HEK293 (cell line): Measurements from ENCODE around the gene TARBP1.

Source experiments
- ELK4 ChIP-seq: IDR thresholded peaks from 2 replicates; pipeline ENCODE4 v1.6.1; 2011; ENCODE audit warnings: mild to moderate bottlenecking, low read depth, low read length, borderline replicate concordance
- HOXA7 ChIP-seq: sonication (generic); formaldehyde crosslinking; IDR thresholded peaks from 2 replicates; pipeline ENCODE4 v1.8.1; 2022; ENCODE audit warnings: missing genetic modification reagents, borderline replicate concordance
- KLF1 ChIP-seq: fragments of 450-650 bp; formaldehyde crosslinking; IDR thresholded peaks from 2 replicates; pipeline ENCODE4 v1.5.1; 2016; ENCODE audit warnings: missing biosample characterization, missing genetic modification characterization
- MEIS1 ChIP-seq: sonication (generic); formaldehyde crosslinking; IDR thresholded peaks from 2 replicates; pipeline ENCODE4 v1.8.1; 2022; ENCODE audit warnings: missing genetic modification reagents, mild to moderate bottlenecking, borderline replicate concordance
- OSR2 ChIP-seq: fragments of 450-650 bp; formaldehyde crosslinking; IDR thresholded peaks from 2 replicates; pipeline ENCODE4 v1.5.1; 2016; ENCODE audit warnings: missing biosample characterization, missing genetic modification characterization
- PRDM1 ChIP-seq: fragments of 450-650 bp; formaldehyde crosslinking; IDR thresholded peaks from 2 replicates; pipeline ENCODE4; 2016; ENCODE audit warnings: missing biosample characterization, missing genetic modification characterization
- SCRT2 ChIP-seq: fragments of 450-650 bp; formaldehyde crosslinking; IDR thresholded peaks from 2 replicates; pipeline ENCODE4 v1.5.1; 2016; ENCODE audit warnings: missing biosample characterization, missing genetic modification characterization
- SETDB1 ChIP-seq: IDR thresholded peaks from one replicate; pipeline ENCODE4 v1.6.1; 2017; ENCODE audit warnings: mild to moderate bottlenecking, low read length, moderate library complexity, mixed read lengths; ENCODE audit not compliant: insufficient read length
- TCF7L2 ChIP-seq: IDR thresholded peaks from 2 replicates; pipeline ENCODE4 v1.6.1; 2011; ENCODE audit warnings: low read depth, mild to moderate bottlenecking, inconsistent platforms, low read length, moderate library complexity, borderline replicate concordance
- ZBTB10 ChIP-seq: fragments of 450-650 bp; formaldehyde crosslinking; IDR thresholded peaks from 2 replicates; pipeline ENCODE4 v1.5.1; 2016; ENCODE audit warnings: missing biosample characterization, missing genetic modification characterization
- ZBTB20 ChIP-seq: fragments of 450-650 bp; formaldehyde crosslinking; IDR thresholded peaks from 2 replicates; pipeline ENCODE4 v1.5.1; 2016; ENCODE audit warnings: missing biosample characterization, missing genetic modification characterization
- ZBTB21 ChIP-seq: fragments of 450-650 bp; formaldehyde crosslinking; IDR thresholded peaks from 2 replicates; pipeline ENCODE4 v1.5.1; 2017; ENCODE audit warnings: missing biosample characterization, missing genetic modification characterization
- ZEB2 ChIP-seq: fragments of 450-650 bp; formaldehyde crosslinking; IDR thresholded peaks from 2 replicates; pipeline ENCODE4 v1.5.1; 2016; ENCODE audit warnings: missing biosample characterization, missing genetic modification characterization
- ZFP41 ChIP-seq: fragments of 450-650 bp; formaldehyde crosslinking; IDR thresholded peaks from 2 replicates; pipeline ENCODE4 v1.5.1; 2016; ENCODE audit warnings: missing biosample characterization, missing genetic modification characterization, borderline replicate concordance
- ZNF114 ChIP-seq: fragments of 450-650 bp; formaldehyde crosslinking; IDR thresholded peaks from 2 replicates; pipeline ENCODE4 v1.5.0; 2017; ENCODE audit warnings: missing biosample characterization, missing genetic modification characterization
- ZNF157 ChIP-seq: fragments of 450-650 bp; formaldehyde crosslinking; IDR thresholded peaks from 2 replicates; pipeline ENCODE4 v1.5.1; 2016; ENCODE audit warnings: missing biosample characterization, missing genetic modification characterization
- ZNF221 ChIP-seq: fragments of 450-650 bp; formaldehyde crosslinking; IDR thresholded peaks from 2 replicates; pipeline ENCODE4 v1.5.1; 2017; ENCODE audit warnings: missing biosample characterization, missing genetic modification characterization, borderline replicate concordance
- ZNF248 ChIP-seq: fragments of 450-650 bp; formaldehyde crosslinking; IDR thresholded peaks from 2 replicates; pipeline ENCODE4 v1.5.1; 2017; ENCODE audit warnings: missing biosample characterization, missing genetic modification characterization
- ZNF266 ChIP-seq: fragments of 450-650 bp; formaldehyde crosslinking; IDR thresholded peaks from 2 replicates; pipeline ENCODE4 v1.5.1; 2016; ENCODE audit warnings: missing biosample characterization, missing genetic modification characterization, low read depth
- ZNF354C ChIP-seq: fragments of 450-650 bp; formaldehyde crosslinking; IDR thresholded peaks from 2 replicates; pipeline ENCODE4 v1.5.1; 2016; ENCODE audit warnings: missing biosample characterization, missing genetic modification characterization, low read depth, borderline replicate concordance
- ZNF426 ChIP-seq: fragments of 450-650 bp; formaldehyde crosslinking; IDR thresholded peaks from 2 replicates; pipeline ENCODE4 v1.5.1; 2017; ENCODE audit warnings: missing biosample characterization, missing genetic modification characterization, mild to moderate bottlenecking, inconsistent platforms, moderate library complexity
- ZNF473 ChIP-seq: fragments of 450-650 bp; formaldehyde crosslinking; IDR thresholded peaks from 2 replicates; pipeline ENCODE4 v1.5.1; 2017; ENCODE audit warnings: missing biosample characterization, missing genetic modification characterization
- ZNF514 ChIP-seq: fragments of 450-650 bp; formaldehyde crosslinking; IDR thresholded peaks from 2 replicates; pipeline ENCODE4 v1.5.1; 2016; ENCODE audit warnings: missing biosample characterization, missing genetic modification characterization
- ZNF521 ChIP-seq: fragments of 450-650 bp; formaldehyde crosslinking; IDR thresholded peaks from 2 replicates; pipeline ENCODE4 v1.5.1; 2017; ENCODE audit warnings: missing biosample characterization, mild to moderate bottlenecking, missing genetic modification characterization
- ZNF621 ChIP-seq: fragments of 450-650 bp; formaldehyde crosslinking; IDR thresholded peaks from 2 replicates; pipeline ENCODE4 v1.5.1; 2017; ENCODE audit warnings: missing biosample characterization, missing genetic modification characterization
- ZNF677 ChIP-seq: fragments of 450-650 bp; IDR thresholded peaks from 2 replicates; pipeline ENCODE4 v1.5.0; 2018; ENCODE audit warnings: missing biosample characterization, mild to moderate bottlenecking, missing genetic modification characterization, moderate library complexity
- ZNF785 ChIP-seq: fragments of 450-650 bp; formaldehyde crosslinking; IDR thresholded peaks from 2 replicates; pipeline ENCODE4 v1.5.1; 2016; ENCODE audit warnings: missing biosample characterization, missing genetic modification characterization
- ZSCAN30 ChIP-seq: fragments of 450-650 bp; IDR thresholded peaks from 2 replicates; pipeline ENCODE4 v1.5.1; 2018; ENCODE audit warnings: missing biosample characterization, mild to moderate bottlenecking, missing genetic modification characterization, moderate library complexity
- ZSCAN4 ChIP-seq: fragments of 450-650 bp; formaldehyde crosslinking; IDR thresholded peaks from 2 replicates; pipeline ENCODE4 v1.5.1; 2017; ENCODE audit warnings: missing biosample characterization, missing genetic modification characterization
- TF ChIP-seq, protein P1 (sequence below): fragments of 450-650 bp; formaldehyde crosslinking; IDR thresholded peaks from 2 replicates; pipeline ENCODE4 v1.5.1; 2016; ENCODE audit warnings: missing biosample characterization, missing genetic modification characterization, low read depth
- TF ChIP-seq, protein P2 (sequence below): fragments of 450-650 bp; formaldehyde crosslinking; IDR thresholded peaks from 2 replicates; pipeline ENCODE4 v1.5.1; 2016; ENCODE audit warnings: missing biosample characterization, missing genetic modification characterization
- TF ChIP-seq, protein P3 (sequence below): sonication (generic); formaldehyde crosslinking; IDR thresholded peaks from 2 replicates; pipeline ENCODE4 v1.8.1; 2022; ENCODE audit warnings: mild to moderate bottlenecking, moderate library complexity, missing genetic modification reagents

Gene TARBP1

DNA sequence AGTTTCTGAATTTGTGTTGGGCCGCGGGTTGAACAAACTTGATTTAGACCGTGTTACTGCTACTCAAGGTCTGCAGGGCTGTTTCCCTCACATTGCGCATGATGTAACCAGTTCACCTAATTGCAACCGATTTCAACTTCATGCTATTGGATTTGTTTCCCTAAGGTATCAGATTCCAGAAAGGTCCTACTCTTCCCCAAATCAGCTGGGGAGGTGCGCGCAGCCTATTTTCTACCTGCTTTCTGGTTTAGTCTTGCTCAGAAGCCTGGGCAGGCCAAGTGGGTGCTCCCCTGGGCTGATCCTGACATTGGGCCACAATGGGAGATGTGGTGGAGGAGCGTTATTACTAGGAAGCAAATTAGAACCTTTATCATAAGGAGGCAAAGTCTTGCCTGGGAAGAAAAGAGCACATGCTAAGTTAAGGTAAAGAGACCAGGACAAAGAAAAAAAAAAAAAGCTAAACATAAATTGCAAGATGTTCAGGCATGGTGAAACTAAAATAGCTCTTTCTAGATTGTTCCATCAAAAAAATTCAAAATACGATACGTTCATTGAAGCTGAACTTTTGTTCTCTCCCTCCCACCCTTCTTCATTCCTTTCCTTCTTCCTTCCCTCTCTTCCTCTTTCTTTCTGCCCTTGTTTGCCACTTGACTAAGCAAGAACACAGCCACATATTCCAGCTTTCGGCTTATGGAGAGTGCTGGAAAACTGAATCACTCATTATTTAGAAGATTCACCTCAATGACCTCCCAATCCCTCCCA is 28.8 kb upstream of the TARBP1 start (continued):
- TF ChIP-seq, protein P1, sequence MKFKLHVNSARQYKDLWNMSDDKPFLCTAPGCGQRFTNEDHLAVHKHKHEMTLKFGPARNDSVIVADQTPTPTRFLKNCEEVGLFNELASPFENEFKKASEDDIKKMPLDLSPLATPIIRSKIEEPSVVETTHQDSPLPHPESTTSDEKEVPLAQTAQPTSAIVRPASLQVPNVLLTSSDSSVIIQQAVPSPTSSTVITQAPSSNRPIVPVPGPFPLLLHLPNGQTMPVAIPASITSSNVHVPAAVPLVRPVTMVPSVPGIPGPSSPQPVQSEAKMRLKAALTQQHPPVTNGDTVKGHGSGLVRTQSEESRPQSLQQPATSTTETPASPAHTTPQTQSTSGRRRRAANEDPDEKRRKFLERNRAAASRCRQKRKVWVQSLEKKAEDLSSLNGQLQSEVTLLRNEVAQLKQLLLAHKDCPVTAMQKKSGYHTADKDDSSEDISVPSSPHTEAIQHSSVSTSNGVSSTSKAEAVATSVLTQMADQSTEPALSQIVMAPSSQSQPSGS (tag by site-specific recombination): peak; percentile 83
- TF ChIP-seq ZNF114 (tag by site-specific recombination) (no peak), ZNF677 (no peak), MEIS1 (CRISPR knock-in tag) (no peak), KLF1 (tag by site-specific recombination) (no peak), ZNF266 (tag by site-specific recombination) (no peak), ZNF473 (tag by site-specific recombination) (no peak), HOXA7 (CRISPR knock-in tag) (no peak), OSR2 (tag by site-specific recombination) (no peak), ZNF221 (tag by site-specific recombination) (no peak), ZFP41 (tag by site-specific recombination) (no peak), ZNF157 (tag by site-specific recombination) (no peak), ZNF354C (tag by site-specific recombination) (no peak), ZNF426 (no peak), PRDM1 (tag by site-specific recombination) (no peak), ZBTB10 (tag by site-specific recombination) (no peak), ZNF248 (tag by site-specific recombination) (no peak), TCF7L2 (no peak), ZBTB21 (no peak), ZSCAN4 (tag by site-specific recombination) (no peak; the same call in 1 of the 2 replicates), ZSCAN30 (tag by site-specific recombination) (no peak), ZBTB20 (tag by site-specific recombination) (no peak), ELK4 (no peak), ZNF521 (no peak), ZEB2 (tag by site-specific recombination) (peak; percentile 61), ZNF514 (tag by site-specific recombination) (no peak), SCRT2 (tag by site-specific recombination) (no peak), SETDB1 (no peak), ZNF621 (tag by site-specific recombination) (no peak), ZNF785 (tag by site-specific recombination) (no peak)
- TF ChIP-seq, protein P2, sequence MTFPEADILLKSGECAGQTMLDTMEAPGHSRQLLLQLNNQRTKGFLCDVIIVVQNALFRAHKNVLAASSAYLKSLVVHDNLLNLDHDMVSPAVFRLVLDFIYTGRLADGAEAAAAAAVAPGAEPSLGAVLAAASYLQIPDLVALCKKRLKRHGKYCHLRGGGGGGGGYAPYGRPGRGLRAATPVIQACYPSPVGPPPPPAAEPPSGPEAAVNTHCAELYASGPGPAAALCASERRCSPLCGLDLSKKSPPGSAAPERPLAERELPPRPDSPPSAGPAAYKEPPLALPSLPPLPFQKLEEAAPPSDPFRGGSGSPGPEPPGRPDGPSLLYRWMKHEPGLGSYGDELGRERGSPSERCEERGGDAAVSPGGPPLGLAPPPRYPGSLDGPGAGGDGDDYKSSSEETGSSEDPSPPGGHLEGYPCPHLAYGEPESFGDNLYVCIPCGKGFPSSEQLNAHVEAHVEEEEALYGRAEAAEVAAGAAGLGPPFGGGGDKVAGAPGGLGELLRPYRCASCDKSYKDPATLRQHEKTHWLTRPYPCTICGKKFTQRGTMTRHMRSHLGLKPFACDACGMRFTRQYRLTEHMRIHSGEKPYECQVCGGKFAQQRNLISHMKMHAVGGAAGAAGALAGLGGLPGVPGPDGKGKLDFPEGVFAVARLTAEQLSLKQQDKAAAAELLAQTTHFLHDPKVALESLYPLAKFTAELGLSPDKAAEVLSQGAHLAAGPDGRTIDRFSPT (tag by site-specific recombination): no peak
- TF ChIP-seq, protein P3, sequence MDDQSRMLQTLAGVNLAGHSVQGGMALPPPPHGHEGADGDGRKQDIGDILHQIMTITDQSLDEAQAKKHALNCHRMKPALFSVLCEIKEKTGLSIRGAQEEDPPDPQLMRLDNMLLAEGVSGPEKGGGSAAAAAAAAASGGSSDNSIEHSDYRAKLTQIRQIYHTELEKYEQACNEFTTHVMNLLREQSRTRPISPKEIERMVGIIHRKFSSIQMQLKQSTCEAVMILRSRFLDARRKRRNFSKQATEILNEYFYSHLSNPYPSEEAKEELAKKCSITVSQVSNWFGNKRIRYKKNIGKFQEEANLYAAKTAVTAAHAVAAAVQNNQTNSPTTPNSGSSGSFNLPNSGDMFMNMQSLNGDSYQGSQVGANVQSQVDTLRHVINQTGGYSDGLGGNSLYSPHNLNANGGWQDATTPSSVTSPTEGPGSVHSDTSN (CRISPR knock-in tag): no peak
